Measurements from ENCODE around the gene NDST1.
A peak's percentile ranks its signal among the peaks of the same experiment; 100 is the strongest.

The NDST1 gene

GRCh38 chr5:150481708-150481965 is 26.3 kb upstream of the NDST1 start:
- no peaks in the 10 kb centered on the region for H3K27me3 ChIP-seq
- DNase-seq = no peak
- no peak for TF ChIP-seq CTCF (IDR thresholded peaks at IDR 0.05)
- no peak overlapping the region for H3K4me3 ChIP-seq
- no peak overlapping the region for H3K27ac ChIP-seq
- H3K36me3 ChIP-seq = no peaks in the 10 kb centered on the region
- intact Hi-C loops (cut with DNase I; ENCODE audit: low total_unique reads) = loop anchor here (10.0 kb wide), 1 partner anchor 163 kb away; the partner anchor contains the start of gene SYNPO
- H3K9me3 ChIP-seq = no peaks in the 10 kb centered on the region
- H3K4me1 ChIP-seq = peaks cover 0 to 10% (median 5%) of the 10 kb centered on the region in 4 donors

GRCh38 chr5:150481972-150482406 is 25.9 kb upstream of the NDST1 start:
- no peaks in the 10 kb centered on the region for H3K27me3 ChIP-seq
- TF ChIP-seq CTCF (IDR thresholded peaks at IDR 0.05) = no peak
- no peaks in the 10 kb centered on the region for H3K36me3 ChIP-seq
- intact Hi-C loops (cut with DNase I; ENCODE audit: low total_unique reads) = loop anchor here (10.0 kb wide), 1 partner anchor 163 kb away; the partner anchor contains the start of gene SYNPO
- DNase-seq = no peak
- H3K27ac ChIP-seq = no peak overlapping the region
- H3K9me3 ChIP-seq = no peaks in the 10 kb centered on the region
- H3K4me3 ChIP-seq = no peak overlapping the region
- H3K4me1 ChIP-seq = peaks cover 0 to 14% (median 7%) of the 10 kb centered on the region in 4 donors

- no peaks in the 10 kb centered on the region for H3K27me3 ChIP-seq
- no peak for DNase-seq
- peaks cover 8 to 44% (median 37%) of the 10 kb centered on the region in 4 donors for H3K4me1 ChIP-seq
- H3K27ac ChIP-seq = peak overlapping the region; percentile 92 to 96
- H3K9me3 ChIP-seq = no peaks in the 10 kb centered on the region
- H3K4me3 ChIP-seq = peak overlapping the region; percentile 84 to 96
- no peak for TF ChIP-seq CTCF (IDR thresholded peaks at IDR 0.05)
- no peaks in the 10 kb centered on the region for H3K36me3 ChIP-seq
- intact Hi-C loops (cut with DNase I; ENCODE audit: low total_unique reads) = loop anchor here (5.0 to 10.0 kb wide), 3 partner anchors 33 to 160 kb away; partner anchors contain the start of gene SYNPO
Measured at GRCh38 chr5:150484964-150485692, 22.8 kb upstream of the NDST1 start.

- Histone ChIP-seq H3K36me3 (no peaks in the 10 kb centered on the region), H3K27ac (peak overlapping the region; percentile 92 to 96), H3K4me3 (peak overlapping the region; percentile 84 to 96), H3K9me3 (no peaks in the 10 kb centered on the region), H3K4me1 (peaks cover 8 to 52% (median 44%) of the 10 kb centered on the region in 4 donors), H3K27me3 (no peaks in the 10 kb centered on the region)
- intact Hi-C loops (cut with DNase I; ENCODE audit: low total_unique reads) = loop anchor here (5.0 to 10.0 kb wide), 3 partner anchors 34 to 159 kb away; partner anchors contain the start of gene SYNPO
- DNase-seq = peak; percentile 67 to 81
- no peak for TF ChIP-seq CTCF (IDR thresholded peaks at IDR 0.05)
Measured at GRCh38 chr5:150485693-150486401, 22.1 kb upstream of the NDST1 start.

DNA sequence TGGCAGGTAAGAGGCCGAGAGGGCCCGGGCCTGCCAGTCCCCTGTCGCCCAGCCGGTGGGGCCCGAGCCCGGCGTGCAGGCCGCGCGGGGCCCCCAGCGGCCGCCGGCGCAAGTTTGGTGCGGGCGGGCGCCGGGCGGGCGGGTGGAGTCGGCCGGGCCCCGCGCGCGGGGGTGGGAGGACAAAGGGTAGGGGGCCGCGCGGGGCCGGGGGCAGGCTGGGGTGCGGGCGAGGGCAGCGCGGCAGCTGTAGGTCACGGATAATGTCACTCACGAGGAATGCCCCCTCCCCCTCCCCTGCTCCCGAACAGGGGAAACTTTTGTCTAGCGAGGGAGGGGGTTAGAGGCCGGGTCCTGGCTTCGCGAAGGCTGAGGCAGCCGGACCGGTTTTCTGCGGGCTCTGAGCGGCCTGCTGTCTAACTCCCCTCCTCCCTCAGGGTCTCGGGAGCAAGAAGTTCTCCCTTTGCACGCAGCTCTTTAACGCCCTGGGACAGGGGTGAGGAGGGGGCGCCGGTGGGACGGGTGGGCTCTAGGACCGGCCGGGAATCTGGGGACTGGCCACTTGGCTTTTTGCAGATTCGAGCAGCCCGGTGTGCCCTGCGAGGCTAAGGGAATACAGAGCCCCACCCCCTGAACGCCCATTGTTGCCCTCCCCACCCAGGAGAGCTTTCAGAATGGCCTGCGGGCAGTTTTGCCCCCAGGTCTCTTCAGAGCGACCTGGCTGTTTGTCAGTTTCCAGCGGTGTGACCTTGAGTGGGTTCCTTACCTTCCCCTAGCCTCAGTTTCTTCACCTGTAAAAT is 21.3 kb upstream of the NDST1 start:
- peaks cover 11 to 59% (median 52%) of the 10 kb centered on the region in 4 donors for H3K4me1 ChIP-seq
- DNase-seq = peak in 1 of 2 donors; percentile 79

More for the DNA sequence above, 21.3 kb upstream of the NDST1 start:
- no peaks in the 10 kb centered on the region for H3K9me3 ChIP-seq
- H3K27ac ChIP-seq = peak overlapping the region; percentile 92 to 96
- no peaks in the 10 kb centered on the region for H3K27me3 ChIP-seq
- peak in 1 of 2 experiments; percentile 13 for TF ChIP-seq CTCF (IDR thresholded peaks at IDR 0.05)
- H3K4me3 ChIP-seq = peak overlapping the region; percentile 84 to 96
- H3K36me3 ChIP-seq = no peaks in the 10 kb centered on the region
- intact Hi-C loops (cut with DNase I; ENCODE audit: low total_unique reads) = loop anchor here (5.0 to 10.0 kb wide), 3 partner anchors 34 to 158 kb away; partner anchors contain the start of gene SYNPO

All from tibial artery (tissue), 4 donors.